RWPE2 (cell line): ENCODE data around the gene CDH26.

ENCODE experiments used
- ATAC-seq: fragments of 200-7000 bp; cut with Tn5 transposase; 3 replicates; pipeline ENCODE4 v1.9.1; 2021; ENCODE audit warnings: low read depth
- DNase-seq: peaks from one replicate; pipeline ENCODE4 v3.0.0-alpha.2; 2020; ENCODE audit warnings: low spot score
- H3K27ac ChIP-seq: fragments of 450-650 bp; 2 replicates; pipeline ENCODE4 v1.5.1; 2017; ENCODE audit warnings: mild to moderate bottlenecking; ENCODE audit not compliant: poor library complexity, severe bottlenecking
- H3K27me3 ChIP-seq: fragments of 250-450 bp; sonication (Bioruptor Pico); 2 replicates; pipeline ENCODE4 v1.5.1; 2021; ENCODE audit warnings: mild to moderate bottlenecking, moderate library complexity; ENCODE audit not compliant: insufficient read depth, poor library complexity, severe bottlenecking
- H3K36me3 ChIP-seq: fragments of 250-450 bp; sonication (Bioruptor Pico); 2 replicates; pipeline ENCODE4 v1.5.1; 2020; ENCODE audit warnings: low read depth, mild to moderate bottlenecking, moderate library complexity
- H3K4me1 ChIP-seq: fragments of 250-450 bp; sonication (Bioruptor Pico); 2 replicates; pipeline ENCODE4 v1.5.1; 2021; ENCODE audit warnings: mild to moderate bottlenecking, moderate library complexity; ENCODE audit not compliant: insufficient read depth, poor library complexity, severe bottlenecking
- H3K4me3 ChIP-seq: fragments of 250-450 bp; sonication (Bioruptor Pico); 2 replicates; pipeline ENCODE4 v1.5.1; 2021; ENCODE audit warnings: mild to moderate bottlenecking, moderate library complexity; ENCODE audit not compliant: severe bottlenecking
- H3K9me3 ChIP-seq: fragments of 250-450 bp; sonication (Bioruptor Pico); 2 replicates; pipeline ENCODE4 v1.5.1; 2021; ENCODE audit warnings: mild to moderate bottlenecking, moderate library complexity; ENCODE audit not compliant: severe bottlenecking
- CTCF ChIP-seq: fragments of 450-650 bp; IDR thresholded peaks from one replicate; pipeline ENCODE4 v1.5.1; 2017; ENCODE audit warnings: mild to moderate bottlenecking, moderate library complexity; ENCODE audit not compliant: poor library complexity, severe bottlenecking

The CDH26 gene

DNA sequence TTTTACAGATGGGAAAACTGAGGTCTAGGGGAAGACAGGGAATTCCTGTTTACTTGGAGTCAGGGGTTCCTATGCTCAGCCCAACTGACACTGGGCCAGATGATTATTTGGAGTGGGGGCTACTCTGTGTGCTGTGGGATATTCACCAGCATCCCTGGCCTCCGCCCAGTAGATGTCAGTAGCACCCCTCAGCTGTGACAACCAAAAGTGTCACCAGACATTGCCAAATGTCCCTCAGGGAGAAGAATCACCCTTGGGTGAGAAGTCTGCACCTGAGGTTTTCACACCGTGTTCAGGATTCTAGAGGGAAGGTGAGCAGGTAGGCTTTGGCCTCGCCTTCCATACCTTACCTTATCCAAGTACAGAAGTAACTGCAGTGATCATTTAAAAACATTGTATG lies 27.6 kb downstream of the CDH26 start:
- Histone ChIP-seq H3K27me3 (no peaks in the 10 kb centered on the region), H3K27ac (no peak overlapping the region), H3K4me1 (peaks cover 28% of the 10 kb centered on the region), H3K4me3 (no peak overlapping the region), H3K9me3 (no peaks in the 10 kb centered on the region), H3K36me3 (no peaks in the 10 kb centered on the region)
- TF ChIP-seq CTCF, result peak; percentile 65
- ATAC-seq (no peak), DNase-seq (no peak)

DNA sequence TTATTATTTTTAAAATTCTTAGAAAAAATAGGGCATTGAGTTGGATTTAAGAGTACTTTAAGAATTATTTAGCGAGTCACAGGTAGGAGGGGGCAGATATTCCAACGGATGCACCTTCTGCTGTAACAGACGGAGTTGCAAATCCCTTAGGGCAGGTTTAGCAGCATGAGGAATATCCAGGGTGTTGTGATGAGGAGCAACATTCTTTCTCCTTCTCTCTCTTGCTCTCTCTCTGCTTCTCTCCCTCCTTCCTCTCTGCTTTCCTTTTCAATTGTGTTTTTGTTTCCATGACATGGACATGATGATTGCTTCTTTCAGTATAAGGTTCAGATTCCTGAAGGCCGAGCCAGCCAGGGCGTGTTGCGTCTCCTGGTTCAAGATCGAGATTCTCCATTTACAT lies 28.9 kb downstream of the CDH26 start:
- H3K4me3 ChIP-seq, result no peak overlapping the region
- H3K9me3 ChIP-seq, result no peaks in the 10 kb centered on the region
- DNase-seq (no peak), ATAC-seq (peak; percentile 28)
- H3K27ac ChIP-seq, result peak overlapping the region; percentile 1
- no peaks in the 10 kb centered on the region for H3K36me3 ChIP-seq
- H3K4me1 ChIP-seq, result peaks cover 28% of the 10 kb centered on the region
- H3K27me3 ChIP-seq, result no peaks in the 10 kb centered on the region
- no peak for TF ChIP-seq CTCF

GRCh38 chr20:59988141-59988540 lies 29.9 kb downstream of the CDH26 start:
- Histone ChIP-seq H3K4me3 (no peak overlapping the region), H3K4me1 (peaks cover 28% of the 10 kb centered on the region), H3K9me3 (no peaks in the 10 kb centered on the region), H3K27me3 (no peaks in the 10 kb centered on the region), H3K27ac (peak overlapping the region; percentile 1), H3K36me3 (no peaks in the 10 kb centered on the region)
- ATAC-seq (peak; percentile 95), DNase-seq (peak; percentile 99)
- no peak for TF ChIP-seq CTCF

- no peak overlapping the region for H3K27ac ChIP-seq
- peak; percentile 90 for TF ChIP-seq CTCF
These were observed 34.4 kb downstream of the CDH26 start for GRCh38 chr20:59992526-59993084.

GRCh38 chr20:59993736-59994430 lies 35.7 kb downstream of the CDH26 start:
- H3K27me3 ChIP-seq, result no peaks in the 10 kb centered on the region
- no peak overlapping the region for H3K4me3 ChIP-seq
- H3K4me1 ChIP-seq, result peaks cover 14% of the 10 kb centered on the region
- no peak for TF ChIP-seq CTCF
- DNase-seq, result no peak
- H3K36me3 ChIP-seq, result no peaks in the 10 kb centered on the region
- peak overlapping the region; percentile 55 for H3K27ac ChIP-seq
- no peak for ATAC-seq
- no peaks in the 10 kb centered on the region for H3K9me3 ChIP-seq

More at GRCh38 chr20:59992526-59993084, 34.4 kb downstream of the CDH26 start:
- ATAC-seq, result no peak
- Histone ChIP-seq H3K36me3 (no peaks in the 10 kb centered on the region), H3K4me3 (no peak overlapping the region), H3K27me3 (no peaks in the 10 kb centered on the region), H3K4me1 (peaks cover 26% of the 10 kb centered on the region), H3K9me3 (no peaks in the 10 kb centered on the region)
- no peak for DNase-seq
